ENCODE results near the gene CCDC12.

DNA sequence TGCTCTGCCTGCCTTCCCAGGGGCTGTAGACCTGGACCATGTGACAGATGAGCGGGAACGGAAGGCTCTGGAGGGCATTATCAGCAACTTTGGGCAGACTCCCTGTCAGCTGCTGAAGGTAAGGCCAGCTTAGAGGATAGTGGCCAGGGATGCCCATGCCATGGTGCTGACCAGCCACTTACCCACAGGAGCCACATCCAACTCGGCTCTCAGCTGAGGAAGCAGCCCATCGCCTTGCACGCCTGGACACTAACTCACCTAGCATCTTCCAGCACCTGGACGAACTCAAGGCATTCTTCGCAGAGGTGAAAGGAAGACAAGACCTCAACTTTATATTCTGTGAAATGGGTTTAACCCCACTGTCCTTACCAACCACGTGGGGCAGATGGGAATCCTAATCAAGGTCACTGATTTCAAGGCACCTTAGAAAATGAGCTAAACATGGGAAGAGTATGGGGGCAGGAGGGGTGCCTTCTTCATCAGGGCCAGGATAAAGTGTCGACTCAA lies 29.7 kb upstream of the CCDC12 start:
- TF ChIP-seq POLR2A (IDR thresholded peaks at IDR 0.05; ENCODE audit: low read depth, low read length) = no peak
- no peak for TF ChIP-seq POLR2AphosphoS5 (IDR thresholded peaks at IDR 0.05; ENCODE audit: low read depth, low read length)
- TF ChIP-seq TAF1 (IDR thresholded peaks at IDR 0.05; ENCODE audit: borderline replicate concordance, low read depth, low read length) = no peak

Measured in GM12892 (cell line).